CD4-positive, alpha-beta T cell treated with Interleukin-6 at 100 ng/mL for 8 hours (primary cell): ENCODE data around the gene GAN.

Source experiments
- DNase-seq: peaks from one replicate; pipeline ENCODE4 v3.0.0-alpha.2; 2020; ENCODE audit warnings: mixed read lengths, low spot score

The GAN gene

GRCh38 chr16:81431554-81432353 lies 117.0 kb downstream of the GAN start:
- no peak for DNase-seq

- DNase-seq, result no peak
These were observed 118.3 kb downstream of the GAN start for GRCh38 chr16:81432937-81433557.

DNA sequence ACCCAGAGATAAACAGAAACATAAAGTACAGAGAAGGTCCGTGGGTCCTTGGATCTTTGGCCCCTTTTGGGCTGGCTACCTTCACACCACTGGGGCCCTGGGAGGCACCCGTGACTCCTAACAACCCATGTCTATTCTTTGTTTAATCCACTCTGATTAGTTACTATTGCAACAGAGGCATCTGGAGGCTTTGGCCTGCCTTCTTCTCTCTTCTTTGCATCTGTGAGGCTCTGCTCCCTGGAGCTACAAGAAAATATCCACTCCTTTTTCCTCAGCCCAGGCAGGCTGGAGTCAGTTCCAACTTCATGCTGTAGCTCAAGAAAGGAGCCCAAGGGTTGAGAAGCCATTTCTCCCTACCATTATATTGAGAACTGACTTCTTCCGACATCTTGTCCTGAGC lies 120.3 kb downstream of the GAN start:
- no peak for DNase-seq

GRCh38 chr16:81435567-81435966 lies 120.8 kb downstream of the GAN start:
- no peak for DNase-seq

- no peak for DNase-seq
These were observed 121.6 kb downstream of the GAN start for GRCh38 chr16:81436386-81436785.

DNA sequence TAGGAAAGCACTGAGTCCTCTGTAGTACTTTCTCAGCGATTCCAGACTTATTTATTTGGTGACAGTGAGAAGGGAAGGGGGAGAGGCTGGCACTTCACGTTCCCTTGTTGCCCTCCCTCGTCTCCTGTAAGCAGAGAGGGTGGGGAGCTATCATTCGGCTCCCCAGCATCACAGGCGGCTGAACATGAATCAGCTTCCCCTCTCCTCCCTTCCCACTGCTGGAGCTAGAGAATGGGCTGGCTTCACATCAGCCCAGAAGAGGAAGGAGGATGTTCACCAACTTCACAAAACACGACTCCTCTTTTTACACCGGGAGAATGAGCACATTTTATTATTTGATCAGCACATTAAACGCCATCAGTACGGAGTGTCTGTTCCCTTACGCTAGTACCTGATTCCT lies 123.1 kb downstream of the GAN start:
- DNase-seq, result no peak
